ENCODE results near the gene RSU1. TPM values are rescaled to one million over a fixed set of nuclear protein-coding genes. Genes with fewer than 3 reads are reported as not detected.

The RSU1 gene
- total RNA-seq, 1 experiment from 2014 or later: 44.5 TPM

GRCh38 chr10:16611037-16611436, 206.2 kb downstream of the RSU1 start:
- no peaks in the 10 kb centered on the region for H3F3A ChIP-seq (ENCODE audit: insufficient read depth, low read depth)
- H3K79me2 ChIP-seq (ENCODE audit: low read depth): no peaks in the 10 kb centered on the region
- H3K36me3 ChIP-seq (ENCODE audit: low read depth): no peaks in the 10 kb centered on the region
- TF ChIP-seq CTCF (conservative IDR thresholded peaks at IDR 0.05) (no peak), EZH2 (IDR thresholded peaks at IDR 0.05; ENCODE audit: low read depth) (no peak)
- H2AFZ ChIP-seq: no peak overlapping the region
- CTCF ChIA-PET: no interaction called here
- no peaks in the 10 kb centered on the region; the same call in none of the 2 replicates for H4K20me1 ChIP-seq (ENCODE audit: insufficient read depth)
- DNase-seq: no peak
- no peak overlapping the region for H3K4me2 ChIP-seq
- no peaks in the 10 kb centered on the region for H3K27me3 ChIP-seq (ENCODE audit: insufficient read depth, low read depth)
- no peaks in the 10 kb centered on the region for H3K9me3 ChIP-seq (ENCODE audit: insufficient read depth, low read depth)
- POLR2A ChIA-PET (ENCODE audit: unreplicated experiment): no interaction called here
- BruUV-seq (replicated peaks): no TSS peak
- intact Hi-C loops (cut with micrococcal nuclease; ENCODE audit: unreplicated experiment): no loop called here
- H3K27ac ChIP-seq: no peak overlapping the region
- H3K4me3 ChIP-seq: no peak overlapping the region
- no peaks in the 10 kb centered on the region for H3K4me1 ChIP-seq (replicated peaks; ENCODE audit: insufficient read depth)
- H3K9me2 ChIP-seq (ENCODE audit: insufficient read depth): no peaks in the 10 kb centered on the region

GRCh38 chr10:16609211-16609610, 208.0 kb downstream of the RSU1 start:
- H3K27me3 ChIP-seq (ENCODE audit: insufficient read depth, low read depth): no peaks in the 10 kb centered on the region
- H3K4me2 ChIP-seq: no peak overlapping the region
- H3F3A ChIP-seq (ENCODE audit: insufficient read depth, low read depth): no peaks in the 10 kb centered on the region
- no peak overlapping the region for H2AFZ ChIP-seq
- no peak for TF ChIP-seq CTCF (conservative IDR thresholded peaks at IDR 0.05)
- no peak for TF ChIP-seq EZH2 (IDR thresholded peaks at IDR 0.05; ENCODE audit: low read depth)
- no peaks in the 10 kb centered on the region for H3K79me2 ChIP-seq (ENCODE audit: low read depth)
- no peak overlapping the region for H3K27ac ChIP-seq
- H4K20me1 ChIP-seq (ENCODE audit: insufficient read depth): no peaks in the 10 kb centered on the region; the same call in none of the 2 replicates
- ChIA-PET CTCF (no interaction called here), POLR2A (ENCODE audit: unreplicated experiment) (no interaction called here)
- DNase-seq: no peak
- intact Hi-C loops (cut with micrococcal nuclease; ENCODE audit: unreplicated experiment): no loop called here
- no TSS peak for BruUV-seq (replicated peaks)
- no peaks in the 10 kb centered on the region for H3K36me3 ChIP-seq (ENCODE audit: low read depth)
- no peaks in the 10 kb centered on the region for H3K4me1 ChIP-seq (replicated peaks; ENCODE audit: insufficient read depth)
- no peak overlapping the region for H3K4me3 ChIP-seq
- H3K9me2 ChIP-seq (ENCODE audit: insufficient read depth): no peaks in the 10 kb centered on the region
- H3K9me3 ChIP-seq (ENCODE audit: insufficient read depth, low read depth): no peaks in the 10 kb centered on the region

GRCh38 chr10:16606923-16607322, 210.3 kb downstream of the RSU1 start:
- TF ChIP-seq EZH2 (IDR thresholded peaks at IDR 0.05; ENCODE audit: low read depth) (no peak), CTCF (conservative IDR thresholded peaks at IDR 0.05) (no peak)
- no peaks in the 10 kb centered on the region for H3K9me3 ChIP-seq (ENCODE audit: insufficient read depth, low read depth)
- no peak overlapping the region for H3K4me2 ChIP-seq
- H2AFZ ChIP-seq: no peak overlapping the region
- H3K4me3 ChIP-seq: no peak overlapping the region
- no TSS peak for BruUV-seq (replicated peaks)
- H3K36me3 ChIP-seq (ENCODE audit: low read depth): no peaks in the 10 kb centered on the region
- H3F3A ChIP-seq (ENCODE audit: insufficient read depth, low read depth): no peaks in the 10 kb centered on the region
- no peaks in the 10 kb centered on the region for H3K27me3 ChIP-seq (ENCODE audit: insufficient read depth, low read depth)
- intact Hi-C loops (cut with micrococcal nuclease; ENCODE audit: unreplicated experiment): no loop called here
- no peak overlapping the region for H3K27ac ChIP-seq
- no peaks in the 10 kb centered on the region for H3K9me2 ChIP-seq (ENCODE audit: insufficient read depth)
- no peak for DNase-seq
- ChIA-PET CTCF (no interaction called here), POLR2A (ENCODE audit: unreplicated experiment) (no interaction called here)
- H3K4me1 ChIP-seq (replicated peaks; ENCODE audit: insufficient read depth): no peaks in the 10 kb centered on the region
- H4K20me1 ChIP-seq (ENCODE audit: insufficient read depth): no peaks in the 10 kb centered on the region; the same call in none of the 2 replicates
- no peaks in the 10 kb centered on the region for H3K79me2 ChIP-seq (ENCODE audit: low read depth)

All from PC-9 (cell line).